AG08396 (cell line): ENCODE data around the gene MARCO.
"Not testable (repeated sequence)": the region's sequence is repeated elsewhere in the genome, so short reads cannot be mapped to it uniquely, and the experiment has no call there.

ENCODE experiments used
- DNase-seq: peaks from one replicate; pipeline ENCODE4 v3.0.0; 2012; ENCODE audit warnings: low spot score, mixed read lengths

MARCO gene

GRCh38 chr2:119005051-119005450 lies 63.1 kb downstream of the MARCO start:
- DNase-seq, result no peak

GRCh38 chr2:119005555-119005954 lies 63.6 kb downstream of the MARCO start:
- no peak for DNase-seq

GRCh38 chr2:119006441-119006840 lies 64.4 kb downstream of the MARCO start:
- no peak for DNase-seq

DNA sequence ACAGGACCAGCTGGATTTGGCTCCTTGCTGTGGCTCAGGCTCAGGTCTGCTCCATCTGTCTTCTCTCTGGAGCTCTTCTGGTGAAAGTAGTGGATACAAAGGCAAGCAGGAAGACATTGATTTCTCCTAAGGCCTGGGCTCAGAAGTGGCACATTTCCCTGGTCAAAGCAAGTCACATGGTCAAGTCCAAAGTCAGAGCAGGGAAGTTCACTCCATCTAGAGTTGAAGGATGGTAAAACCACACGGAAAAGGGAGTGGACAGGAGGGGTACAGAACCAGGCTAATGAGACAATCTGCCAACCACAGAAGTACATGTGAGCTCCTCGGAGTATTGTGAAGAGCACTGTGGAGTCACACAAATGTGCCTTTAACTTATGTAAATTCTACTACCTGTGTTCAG lies 66.1 kb downstream of the MARCO start:
- no peak for DNase-seq

GRCh38 chr2:119009110-119009509 lies 67.1 kb downstream of the MARCO start:
- no peak for DNase-seq

GRCh38 chr2:119010336-119010735 lies 68.3 kb downstream of the MARCO start:
- DNase-seq, result no peak

GRCh38 chr2:119011162-119011909 lies 69.3 kb downstream of the MARCO start:
- DNase-seq, result peak; percentile 84

DNA sequence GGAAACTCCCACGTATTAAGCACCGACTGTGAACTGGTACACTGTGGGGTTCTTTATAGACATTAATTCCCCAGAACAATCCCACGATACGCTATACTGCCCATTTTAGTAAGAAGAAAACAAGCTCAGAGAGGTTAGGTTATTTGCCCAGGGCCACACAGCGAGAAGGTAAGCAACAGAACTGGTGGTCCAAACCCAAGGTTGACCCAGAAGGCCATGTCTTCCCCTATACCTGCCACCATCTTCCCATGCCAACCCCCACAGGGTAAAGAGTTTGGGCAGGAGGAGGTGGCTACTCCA lies 69.9 kb downstream of the MARCO start:
- DNase-seq, result no peak

DNA sequence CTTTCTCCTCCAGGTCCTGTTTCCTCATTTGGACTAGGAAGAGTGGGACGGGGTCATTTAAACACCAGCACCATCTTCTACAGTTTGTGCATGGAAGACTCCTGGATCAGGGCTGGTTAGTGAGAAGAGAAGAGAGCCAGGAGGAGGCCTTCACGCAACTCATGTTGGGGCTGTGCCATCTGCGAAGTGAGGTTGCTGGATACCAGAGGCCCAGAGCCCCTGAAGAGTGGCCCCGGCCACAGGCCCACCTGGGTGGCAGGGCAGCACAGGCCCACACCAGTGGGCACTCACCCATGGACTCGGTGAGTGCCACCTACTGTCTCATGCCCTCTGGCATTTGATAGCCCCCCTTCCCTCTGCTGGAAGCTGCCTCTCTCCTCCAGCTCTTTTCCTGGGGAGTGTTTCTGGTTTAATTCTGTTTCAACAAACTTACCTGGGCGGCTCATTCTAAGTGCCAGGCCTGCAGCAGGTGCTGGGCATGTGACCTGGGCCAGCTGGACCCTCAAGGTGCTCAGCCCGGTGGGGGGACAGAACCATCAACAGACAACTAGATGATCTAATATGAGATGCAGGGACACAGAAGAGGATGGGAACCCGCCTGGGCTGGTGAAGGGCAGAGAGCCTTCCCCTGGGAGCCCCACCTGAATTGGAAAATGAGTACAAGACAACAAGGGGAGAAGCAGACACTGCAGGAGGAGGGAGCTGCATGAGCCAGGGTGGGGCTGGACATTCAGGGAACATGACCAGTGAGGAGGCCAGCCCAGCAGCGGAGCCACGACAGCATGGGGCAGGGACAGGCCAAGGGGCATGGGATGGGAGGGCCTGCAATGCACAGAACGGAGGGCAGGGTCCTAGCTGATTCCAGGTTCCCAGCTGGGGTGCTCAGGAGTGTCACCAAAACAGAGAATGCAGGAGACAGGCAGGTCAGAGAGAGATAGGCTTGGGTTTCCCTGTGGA lies 70.6 kb downstream of the MARCO start:
- DNase-seq, result no peak

- DNase-seq, result no peak
Observed at GRCh38 chr2:119013671-119014070, 71.7 kb downstream of the MARCO start.

- no peak for DNase-seq
Observed at GRCh38 chr2:119015845-119016244, 73.9 kb downstream of the MARCO start.

GRCh38 chr2:119019521-119019920 lies 77.5 kb downstream of the MARCO start:
- DNase-seq, result no peak

DNA sequence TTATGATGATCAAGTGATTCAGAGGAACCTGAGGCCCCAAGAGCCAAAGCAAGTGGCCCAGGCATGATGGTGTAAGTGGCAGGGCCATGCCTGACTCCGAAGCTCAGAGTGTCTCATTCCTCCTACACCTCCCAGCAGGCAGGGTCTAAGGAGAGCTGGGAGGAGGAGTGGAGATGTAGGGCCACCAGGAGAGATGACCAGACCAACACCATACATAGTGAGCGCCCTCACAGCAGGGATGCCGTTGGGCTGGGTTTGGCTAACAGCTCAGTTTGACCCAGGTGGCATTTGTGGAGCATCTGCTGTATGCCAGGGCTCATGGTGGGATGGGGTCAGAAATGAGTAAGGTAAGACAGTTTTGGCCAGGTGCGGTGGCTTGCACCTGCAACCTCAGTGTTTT lies 80.7 kb downstream of the MARCO start:
- no peak for DNase-seq

DNA sequence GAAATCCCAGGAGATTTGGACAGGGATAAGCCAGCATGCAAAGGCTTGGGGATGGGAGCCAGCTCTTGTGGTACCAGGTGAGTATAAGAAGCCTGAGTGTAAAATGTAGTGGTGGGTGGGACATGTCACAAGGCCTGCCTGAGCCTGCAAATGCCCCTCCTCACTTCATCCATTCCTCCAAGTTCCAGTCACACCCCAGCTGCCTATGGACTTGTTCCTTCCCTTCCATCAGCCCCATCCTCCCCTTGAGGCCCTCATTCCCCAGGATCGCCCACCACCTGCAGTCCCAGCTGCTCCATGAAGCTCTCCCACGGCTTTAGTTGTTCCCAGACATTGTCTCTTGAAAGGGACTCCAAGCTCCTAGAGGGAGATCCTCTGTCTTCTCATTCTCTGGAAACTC lies 81.5 kb downstream of the MARCO start:
- no peak for DNase-seq

GRCh38 chr2:119024152-119024551 lies 82.2 kb downstream of the MARCO start:
- DNase-seq, result no peak

GRCh38 chr2:119024568-119024967 lies 82.6 kb downstream of the MARCO start:
- no peak for DNase-seq

GRCh38 chr2:119025013-119025412 lies 83.0 kb downstream of the MARCO start:
- DNase-seq, result no peak

GRCh38 chr2:119025762-119026351 lies 83.9 kb downstream of the MARCO start:
- no peak for DNase-seq

DNA sequence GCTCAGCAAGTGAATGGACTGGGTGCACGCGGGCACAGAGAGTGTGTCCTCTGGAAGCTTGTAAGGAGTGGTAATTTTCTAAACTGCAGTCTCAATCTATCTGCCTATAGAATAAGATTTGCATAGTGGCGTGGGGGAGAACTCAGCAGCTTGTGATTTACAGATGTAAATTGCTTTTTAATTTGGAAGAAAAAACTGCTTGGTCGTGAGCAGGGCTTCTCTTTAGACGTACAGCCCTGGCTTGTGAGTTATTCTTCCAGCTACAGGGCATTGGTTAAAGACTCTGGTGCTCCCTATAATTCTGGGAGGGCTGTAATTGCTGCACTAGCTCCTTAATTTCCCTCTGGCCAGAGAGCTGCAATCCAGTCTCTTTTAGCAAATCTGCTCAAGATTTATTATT lies 84.9 kb downstream of the MARCO start:
- DNase-seq, result no peak

DNA sequence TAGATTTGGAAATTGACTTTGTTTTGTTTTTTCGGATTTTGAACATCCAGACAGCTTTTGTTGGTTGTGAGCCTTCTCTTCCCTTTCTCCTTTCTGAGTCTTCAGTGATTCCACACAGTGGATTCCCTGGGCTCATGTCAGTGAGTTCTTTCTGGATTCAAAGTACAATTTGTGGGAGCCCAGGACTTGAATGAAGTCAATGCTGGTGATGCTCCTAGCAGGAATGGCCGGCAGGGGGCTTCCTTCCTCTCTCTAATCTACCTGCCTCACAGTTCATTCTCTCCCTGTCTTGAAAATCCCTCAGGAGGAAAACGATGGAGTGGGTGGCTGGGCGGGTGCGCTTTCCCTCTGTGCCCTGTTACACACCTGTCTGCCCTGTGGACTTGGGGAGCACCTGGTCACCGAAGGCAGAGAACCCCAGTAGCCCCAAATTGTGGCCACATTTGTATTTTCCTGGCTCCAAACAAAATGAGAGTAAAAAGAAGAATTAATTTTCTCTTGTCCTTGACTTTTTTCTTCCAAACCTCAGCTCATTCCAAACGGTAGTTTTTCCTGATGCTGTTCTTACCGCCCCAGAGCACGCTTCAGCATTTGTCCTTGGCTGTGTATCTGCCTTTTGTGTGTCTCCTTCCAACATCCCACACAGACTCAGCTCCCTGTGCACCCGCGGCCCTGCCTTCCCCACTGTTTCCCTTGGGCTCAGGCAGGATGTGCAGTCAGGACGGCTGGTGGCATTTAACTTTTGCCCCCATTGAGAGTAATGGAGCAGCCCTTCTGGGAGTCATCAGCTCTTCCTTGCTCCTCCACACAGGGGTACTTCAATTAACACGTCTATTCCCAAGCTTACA lies 86.6 kb downstream of the MARCO start:
- peak; percentile 53 for DNase-seq

DNA sequence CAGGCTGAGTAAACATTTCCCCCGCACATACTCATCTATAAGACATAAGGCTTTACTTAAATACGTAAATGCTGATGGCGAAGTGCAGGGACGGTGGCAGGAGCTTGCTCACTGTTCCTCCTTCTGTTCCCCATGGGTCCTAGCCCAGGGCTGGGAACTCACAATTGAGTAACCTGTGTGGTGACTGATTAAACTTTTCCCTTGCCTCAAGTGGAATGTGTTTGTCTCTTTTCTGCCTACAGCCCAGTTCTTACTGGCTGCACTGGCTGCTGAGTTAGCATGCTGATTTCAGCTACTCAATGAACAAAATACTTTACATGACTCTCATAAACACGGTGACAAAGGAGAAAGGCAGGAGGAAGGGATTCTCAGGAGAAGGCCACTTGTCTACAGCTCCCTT lies 87.3 kb downstream of the MARCO start:
- DNase-seq, result no peak

GRCh38 chr2:119037922-119038321 lies 95.9 kb downstream of the MARCO start:
- DNase-seq, result not testable (repeated sequence)
